HG03520 (cell line): ENCODE measurements around the gene DYNLRB2.

Source experiments
- ATAC-seq: cut with Tn5 transposase; IDR thresholded peaks from one replicate; pipeline ENCODE4 v1.9.1; 2021; ENCODE audit warnings: mild to moderate bottlenecking, moderate library complexity; ENCODE audit not compliant: unreplicated experiment

Gene DYNLRB2

DNA sequence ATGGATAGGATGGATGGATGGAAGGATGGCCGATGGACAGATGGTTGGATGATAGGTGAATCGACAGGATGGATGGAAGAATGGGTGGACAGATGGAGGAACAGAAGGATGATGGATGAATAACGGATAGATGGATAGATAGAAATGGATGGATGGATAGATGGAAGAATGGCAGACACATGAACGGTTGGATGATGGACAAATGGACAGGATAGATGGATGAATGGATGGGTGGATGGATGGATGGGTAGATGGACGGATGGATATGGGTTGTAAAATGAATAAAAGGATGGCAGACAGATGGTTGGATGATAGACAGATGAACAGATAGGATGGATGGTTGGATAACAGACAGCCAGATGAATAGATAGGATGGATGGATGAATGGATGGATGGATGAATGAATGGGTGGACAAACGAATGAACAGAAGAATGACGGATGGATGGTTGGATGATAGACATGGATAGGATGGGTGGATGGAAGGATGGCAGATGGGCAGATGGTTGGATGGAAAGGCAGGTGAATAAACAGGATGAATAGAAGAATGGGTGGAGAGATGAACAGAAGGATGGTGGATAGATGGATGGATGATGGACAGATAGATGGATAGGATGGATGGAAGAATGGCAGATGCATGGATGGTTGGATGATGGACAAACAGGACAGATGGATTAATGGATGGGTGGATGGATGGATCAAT lies 55.9 kb downstream of the DYNLRB2 start:
- no peak for ATAC-seq

- no peak for ATAC-seq
These were observed 58.7 kb downstream of the DYNLRB2 start for GRCh38 chr16:80599466-80599865.
